GM18520 (cell line): ENCODE data around the gene EQTN.
"Not testable (repeated sequence)": the region's sequence is repeated elsewhere in the genome, so short reads cannot be mapped to it uniquely, and the experiment has no call there.

ENCODE experiments used
- ATAC-seq: cut with Tn5 transposase; IDR thresholded peaks from one replicate; pipeline ENCODE4 v1.9.1; 2021; ENCODE audit not compliant: unreplicated experiment

Gene EQTN

GRCh38 chr9:27293996-27294395, 3.0 kb downstream of the EQTN start:
- ATAC-seq, result no peak

- ATAC-seq, result no peak
These were observed 4.1 kb downstream of the EQTN start for GRCh38 chr9:27292659-27293405.

- no peak for ATAC-seq
These were observed 5.7 kb downstream of the EQTN start for GRCh38 chr9:27291292-27291691.

GRCh38 chr9:27282269-27282668, 14.7 kb downstream of the EQTN start:
- ATAC-seq, result no peak

- no peak for ATAC-seq
These were observed 16.1 kb downstream of the EQTN start for GRCh38 chr9:27280860-27281259.

DNA sequence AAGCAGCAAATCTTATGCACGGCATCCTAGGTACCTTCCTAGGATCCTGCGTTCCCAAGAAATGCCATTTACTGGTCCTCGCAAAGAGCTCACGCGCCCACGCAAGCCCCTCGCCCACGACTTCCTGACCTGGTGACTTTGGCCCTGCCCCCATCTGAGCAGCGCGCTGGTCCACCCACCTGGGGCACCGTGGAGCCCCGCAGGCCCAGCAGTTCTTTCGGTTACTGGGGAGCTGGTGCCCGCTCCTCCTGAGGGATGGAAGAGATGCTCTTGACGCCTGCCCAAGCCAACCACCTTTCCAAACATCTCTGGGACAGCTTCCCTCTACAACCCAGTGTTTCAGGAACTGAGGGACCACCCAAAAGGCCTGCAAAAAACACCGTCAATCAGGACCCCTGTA, 16.7 kb downstream of the EQTN start:
- no peak for ATAC-seq

DNA sequence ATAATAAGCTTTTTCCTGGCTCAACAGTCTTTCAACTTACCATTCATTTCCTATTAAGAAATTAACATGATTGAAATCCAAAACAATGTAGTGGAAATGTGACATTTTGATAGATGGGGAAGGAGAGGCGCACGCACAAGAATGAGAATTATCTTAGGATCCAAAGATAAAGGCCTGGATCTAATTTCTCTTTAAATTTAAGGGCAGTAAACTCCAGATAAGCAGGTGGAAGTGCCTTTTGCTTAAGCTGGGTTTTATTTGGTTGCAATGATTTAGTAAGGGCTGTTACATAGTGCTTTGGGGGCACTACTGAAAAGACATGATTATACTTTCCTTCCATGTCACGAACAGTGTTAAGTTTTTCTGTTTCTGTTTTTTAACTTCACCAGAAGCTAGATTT, 17.3 kb downstream of the EQTN start:
- no peak for ATAC-seq

GRCh38 chr9:27278374-27278773, 18.6 kb downstream of the EQTN start:
- ATAC-seq, result no peak

- ATAC-seq, result peak; percentile 33
These were observed 20.5 kb downstream of the EQTN start for GRCh38 chr9:27276193-27277030.

- ATAC-seq, result no peak
These were observed 23.8 kb downstream of the EQTN start for GRCh38 chr9:27273186-27273585.

DNA sequence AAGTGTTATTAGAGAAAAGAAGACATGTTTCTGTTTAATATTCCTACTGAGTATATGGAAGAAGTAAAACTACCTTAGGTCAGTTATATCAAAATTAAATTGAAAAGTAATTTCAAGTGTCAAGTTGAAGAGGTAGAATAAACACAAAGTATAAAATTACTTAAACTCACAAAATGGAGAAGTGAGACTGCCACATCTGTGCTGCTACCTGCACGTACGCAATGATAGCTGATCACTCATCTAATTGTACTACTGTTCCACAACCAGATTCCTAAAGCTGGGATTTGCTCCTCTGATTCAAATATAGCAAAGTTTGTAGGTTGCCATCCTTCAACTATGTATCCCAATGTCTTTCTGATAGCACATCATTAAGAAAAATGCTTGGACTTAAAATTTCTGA, 24.8 kb downstream of the EQTN start:
- ATAC-seq, result no peak

- no peak for ATAC-seq
These were observed 35.3 kb downstream of the EQTN start for GRCh38 chr9:27261517-27262211.

GRCh38 chr9:27260789-27261516, 36.0 kb downstream of the EQTN start:
- ATAC-seq, result no peak

- no peak for ATAC-seq
These were observed 38.3 kb downstream of the EQTN start for GRCh38 chr9:27258662-27259061.

DNA sequence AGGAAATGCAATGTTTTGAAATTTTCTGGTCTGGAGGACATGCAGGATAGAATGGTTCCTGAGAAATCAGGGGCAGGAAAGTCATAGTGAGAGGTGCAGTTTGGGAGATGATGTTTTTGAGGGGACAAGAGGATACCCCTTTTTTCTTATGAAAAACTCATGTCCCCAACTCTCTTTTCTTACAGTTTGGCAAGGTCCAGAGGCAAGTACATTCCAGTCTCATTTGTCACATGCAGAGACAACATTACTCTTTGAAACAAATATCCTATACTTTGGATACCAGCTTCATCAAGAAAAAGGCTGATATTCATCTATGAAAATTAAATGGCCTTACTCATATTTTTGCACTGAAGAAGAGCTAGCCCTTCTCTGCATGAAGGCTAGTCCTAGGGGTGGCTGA, 48.2 kb downstream of the EQTN start:
- no peak for ATAC-seq

DNA sequence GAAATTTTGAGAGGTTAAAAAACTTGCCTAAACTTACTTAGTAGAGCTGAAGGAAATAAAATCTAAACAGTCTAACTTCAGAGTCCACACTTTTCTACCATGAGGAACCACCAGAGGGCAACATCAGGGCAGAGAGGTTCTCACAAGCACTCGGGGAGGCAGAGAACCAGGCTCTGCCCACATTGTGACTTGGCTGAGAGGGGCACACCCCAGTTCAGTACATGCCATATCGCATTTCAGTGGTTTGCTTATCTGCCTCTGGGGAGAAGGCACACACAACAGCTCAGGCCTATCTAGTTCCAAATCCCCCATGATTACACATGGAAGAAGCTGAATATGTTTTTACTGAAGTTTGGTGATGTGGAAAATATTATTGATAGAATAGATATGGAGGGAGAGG, 49.2 kb downstream of the EQTN start:
- no peak for ATAC-seq

GRCh38 chr9:27239648-27240047, 57.3 kb downstream of the EQTN start:
- ATAC-seq, result not testable (repeated sequence)
